ENCODE results near the gene C13orf46.

The C13orf46 gene

GRCh38 chr13:113936166-113936965 is 37.5 kb downstream of the C13orf46 start:
- no peak for DNase-seq

DNA sequence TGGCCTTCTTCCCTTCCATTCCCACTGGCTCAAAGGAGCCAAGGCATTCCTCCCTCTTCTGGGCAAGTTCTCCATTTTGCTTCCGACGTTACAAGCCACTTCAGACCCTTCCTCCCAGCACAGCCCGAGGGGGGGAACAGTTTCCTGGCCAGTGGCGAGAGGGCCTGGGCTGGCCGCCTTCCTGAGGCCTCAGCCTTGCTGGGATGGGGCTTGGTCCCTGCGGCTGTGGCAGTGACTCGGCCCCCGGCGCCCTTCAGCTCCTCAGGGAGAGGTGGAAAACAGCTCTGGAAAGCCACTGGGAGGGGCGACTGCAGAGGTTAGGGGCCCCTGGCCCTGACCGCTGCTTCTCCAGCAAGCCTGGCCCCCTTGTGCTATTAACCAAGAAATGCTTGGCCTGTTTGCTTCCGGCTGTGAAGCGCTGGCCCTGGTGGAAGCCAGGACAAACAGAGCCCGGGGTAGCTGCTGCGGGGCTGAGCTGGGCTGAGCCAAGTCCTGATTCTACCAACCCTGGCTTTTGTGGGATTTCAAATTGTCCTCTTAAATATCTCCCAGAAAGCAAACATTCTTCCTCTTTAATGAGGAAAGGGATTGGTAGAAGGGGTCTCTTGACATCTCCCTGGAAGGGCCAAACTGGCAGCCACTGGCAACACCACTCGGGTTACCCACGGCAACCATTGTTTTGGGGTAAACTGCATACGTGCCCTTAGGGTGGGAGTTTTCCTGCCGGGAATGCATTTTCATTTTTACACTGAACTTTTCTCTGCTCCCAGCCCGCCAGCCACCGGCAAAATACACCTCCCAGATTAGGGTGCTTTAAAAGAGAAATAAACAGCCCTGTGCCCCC is 38.7 kb downstream of the C13orf46 start:
- DNase-seq, result no peak

- DNase-seq, result no peak
These were observed 39.3 kb downstream of the C13orf46 start for GRCh38 chr13:113934576-113934975.

GRCh38 chr13:113933901-113934300 is 40.0 kb downstream of the C13orf46 start:
- no peak for DNase-seq

DNA sequence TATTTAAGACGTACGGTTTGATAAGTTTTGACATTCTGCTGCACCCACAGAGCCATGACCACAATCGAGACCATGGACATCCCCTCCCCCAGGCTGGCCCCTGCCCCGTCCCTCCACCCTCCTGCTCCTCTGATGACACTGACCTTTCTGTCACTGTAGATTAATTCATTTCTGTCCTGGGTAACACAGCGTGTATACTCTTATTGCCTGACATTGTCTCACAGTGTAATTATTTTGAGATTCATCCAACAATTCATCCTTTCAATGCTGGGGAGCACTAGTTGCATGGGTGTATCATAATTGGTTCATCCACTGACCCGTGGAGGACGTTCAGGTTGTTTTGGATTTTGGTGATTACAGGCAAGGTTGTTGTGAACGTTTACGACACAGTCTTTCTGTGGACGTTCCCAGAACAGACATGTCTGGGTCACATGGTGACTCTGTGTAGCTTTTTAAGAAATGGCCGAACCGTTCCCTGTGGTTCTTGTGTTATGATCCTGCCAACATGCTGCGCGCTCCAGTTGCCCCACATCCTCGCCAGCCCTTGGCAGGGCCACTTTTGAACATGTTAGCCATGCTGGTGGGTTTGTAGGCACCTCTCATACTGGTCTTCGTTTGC is 41.9 kb downstream of the C13orf46 start:
- no peak for DNase-seq

GRCh38 chr13:113930671-113931637 is 42.9 kb downstream of the C13orf46 start:
- no peak for DNase-seq

GRCh38 chr13:113929628-113930615 is 44.0 kb downstream of the C13orf46 start:
- no peak for DNase-seq

DNA sequence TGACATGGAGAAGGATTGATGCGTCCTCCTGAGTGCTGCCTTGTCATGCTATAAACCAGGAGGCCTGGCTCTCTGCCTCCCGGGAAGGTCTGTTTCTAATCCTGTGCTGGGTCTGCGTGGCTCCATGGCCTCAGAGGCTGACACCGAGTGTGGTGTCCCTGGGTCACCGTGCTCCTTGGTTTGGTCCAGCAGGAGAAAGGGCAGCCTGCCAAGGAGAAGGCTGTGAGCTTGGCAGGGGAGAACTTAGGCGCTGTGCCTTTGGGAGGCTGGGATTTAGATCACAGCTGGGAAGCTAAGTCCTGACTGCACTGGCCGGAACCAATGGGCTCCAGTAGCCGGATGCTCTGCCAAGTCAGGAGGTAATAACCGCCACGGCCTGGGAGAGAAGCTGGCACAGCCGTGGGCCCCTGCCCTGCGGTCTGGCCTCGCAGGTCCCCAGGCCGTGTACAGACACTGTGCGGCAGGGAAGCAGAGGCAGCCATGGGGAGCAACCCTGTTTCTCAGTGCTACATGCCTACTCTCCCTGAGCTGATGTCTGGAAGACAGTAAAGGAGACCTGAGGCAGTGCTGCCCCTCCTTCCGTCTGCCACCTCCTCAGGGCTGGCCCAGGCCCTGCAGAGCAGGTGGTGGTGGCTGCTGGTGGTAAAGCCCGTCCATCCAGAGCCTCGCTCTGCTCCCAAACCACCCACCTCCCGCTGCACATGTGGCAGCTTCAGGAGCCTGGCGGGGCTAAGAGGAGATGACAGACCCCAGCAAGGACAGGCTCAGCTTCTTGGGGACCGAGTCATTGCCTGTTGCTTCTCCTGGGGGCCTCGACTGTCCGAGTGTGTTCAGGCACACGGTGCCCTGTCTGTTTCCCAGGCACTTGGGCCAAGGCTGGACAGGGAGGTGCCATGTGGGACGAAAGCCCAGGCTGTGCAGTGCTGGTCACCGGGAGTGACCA is 44.9 kb downstream of the C13orf46 start:
- no peak for DNase-seq

DNA sequence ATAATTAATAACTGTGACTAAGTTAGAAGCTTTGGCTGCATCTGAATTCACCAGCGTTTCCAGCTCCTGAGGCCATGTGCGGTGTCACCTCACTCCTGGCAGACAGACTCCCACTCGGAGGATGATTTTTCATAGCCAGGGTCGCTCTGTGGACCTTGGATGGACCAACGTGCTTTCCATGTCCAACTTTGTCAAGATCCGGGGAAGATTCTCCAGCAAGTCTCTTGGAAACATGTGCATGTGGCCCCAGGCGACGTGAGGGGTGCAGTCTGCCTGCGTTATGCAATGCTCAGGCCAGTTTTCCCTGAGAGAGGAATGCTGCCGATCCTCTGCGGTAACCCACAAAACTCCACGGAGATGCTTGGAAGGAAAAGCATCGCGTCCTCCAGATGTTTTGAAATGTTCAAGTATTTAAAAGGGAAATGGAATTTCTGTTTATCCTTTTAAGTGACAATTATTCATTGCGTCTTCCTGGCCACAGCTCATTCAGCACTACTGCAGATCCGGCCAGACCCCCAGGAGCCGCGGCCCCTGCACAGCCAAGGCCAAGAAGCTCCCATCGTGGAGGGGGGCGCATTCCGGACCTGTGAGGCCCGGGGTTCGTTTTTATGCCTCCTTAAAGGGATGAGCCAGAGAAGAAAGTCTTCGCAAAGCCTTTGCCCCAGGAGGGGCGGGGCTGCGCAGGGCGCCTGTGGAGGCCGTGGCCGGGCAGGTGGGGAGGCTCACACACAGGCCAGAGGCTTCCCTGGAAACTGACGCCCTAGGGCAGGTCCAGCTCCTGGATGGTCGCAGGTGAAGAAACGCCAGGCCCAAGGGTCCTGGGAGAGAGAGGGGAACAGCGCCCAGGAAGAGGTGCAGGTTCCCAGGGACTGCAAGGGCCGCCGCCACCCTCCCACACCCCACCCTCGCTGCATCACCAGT is 46.0 kb downstream of the C13orf46 start:
- no peak for DNase-seq

- no peak for DNase-seq
These were observed 46.8 kb downstream of the C13orf46 start for GRCh38 chr13:113926951-113927660.

DNA sequence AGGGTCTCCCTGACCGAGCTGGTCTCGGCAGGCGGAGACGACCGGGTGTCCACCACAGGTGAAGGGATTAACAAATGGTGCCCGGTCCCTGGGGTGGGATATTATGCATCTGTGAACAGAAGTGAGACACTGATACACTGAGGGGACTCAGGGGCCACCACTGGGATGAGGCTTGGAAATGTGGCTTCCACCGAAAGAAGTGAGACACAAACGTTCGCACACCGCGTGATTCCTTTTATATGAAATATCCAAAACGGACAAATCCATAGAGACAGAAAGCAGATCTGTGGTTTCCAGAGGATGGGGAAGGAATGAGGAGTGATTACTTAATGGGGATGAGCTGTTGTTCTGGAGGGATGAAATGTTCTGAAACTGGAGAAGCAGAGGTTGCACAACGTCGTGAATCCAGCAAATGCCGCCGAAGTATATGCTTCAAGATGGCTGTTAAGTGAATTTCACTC is 47.5 kb downstream of the C13orf46 start:
- no peak for DNase-seq

DNA sequence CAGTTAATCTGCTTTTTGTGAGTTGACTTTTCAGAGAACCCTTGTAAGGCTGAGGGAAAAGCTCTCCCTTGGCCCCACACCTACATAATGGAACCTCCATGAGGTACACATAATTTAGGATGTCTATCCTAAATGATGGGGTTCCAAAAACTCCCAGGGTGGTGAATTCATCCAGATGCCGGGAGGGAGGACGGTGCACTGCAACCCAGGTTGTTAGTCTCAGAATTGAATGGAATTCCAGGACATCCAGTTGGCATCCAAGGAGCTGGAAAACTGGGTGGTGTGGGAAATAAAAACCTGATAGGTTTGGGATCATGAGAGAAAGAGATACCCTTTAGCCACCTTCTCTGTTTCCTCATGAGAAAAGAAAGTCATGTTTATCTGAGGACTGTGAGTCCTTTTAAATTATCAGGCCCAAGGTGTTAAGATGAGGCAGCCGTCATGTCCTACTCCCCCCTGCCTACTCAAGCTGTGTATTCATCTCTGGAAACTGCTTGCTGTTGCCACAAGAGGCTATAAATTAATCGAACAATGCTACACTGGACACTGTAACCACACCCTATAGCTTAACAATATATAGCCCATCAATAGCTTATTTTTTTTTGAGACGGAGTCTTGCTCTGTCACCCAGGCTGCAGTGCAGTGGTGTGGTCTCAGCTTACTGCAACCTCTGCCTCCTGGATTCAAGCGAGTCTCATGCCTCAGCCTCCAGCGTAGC is 49.5 kb downstream of the C13orf46 start:
- DNase-seq, result no peak

DNA sequence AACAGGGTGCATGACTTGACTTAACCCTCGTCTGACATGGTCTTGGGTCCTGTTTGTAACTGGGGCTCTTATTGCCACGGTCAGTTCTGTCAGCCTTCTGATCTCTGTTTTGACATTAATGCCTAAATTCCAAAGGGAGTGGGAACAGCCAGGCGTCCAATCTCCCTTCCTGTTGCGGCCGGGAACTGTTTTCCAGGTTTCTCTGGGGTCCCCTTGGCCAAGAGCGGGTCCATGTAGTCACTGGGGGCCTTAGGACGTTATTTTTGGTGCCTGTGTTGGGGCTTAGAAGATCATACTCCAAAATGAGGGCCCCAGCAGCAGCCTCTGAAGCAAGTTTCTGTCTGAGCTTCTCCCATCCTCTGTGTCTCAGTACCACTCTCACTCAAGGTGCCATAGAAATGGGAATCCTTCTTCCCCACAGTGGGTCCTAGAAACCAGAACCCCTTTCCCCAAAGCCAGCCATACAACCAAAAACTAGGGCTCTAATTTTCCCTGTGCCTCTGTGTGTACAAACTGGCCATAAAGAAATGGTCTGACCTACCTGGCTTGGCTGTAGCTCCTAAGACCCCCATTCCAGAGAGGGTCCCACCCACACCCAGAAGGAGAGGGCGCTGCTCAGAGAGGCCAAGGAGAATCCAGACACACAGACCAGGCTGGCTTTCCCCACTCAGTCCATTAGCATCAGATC is 50.4 kb downstream of the C13orf46 start:
- no peak for DNase-seq

GRCh38 chr13:113922412-113923118 is 51.3 kb downstream of the C13orf46 start:
- DNase-seq, result no peak

DNA sequence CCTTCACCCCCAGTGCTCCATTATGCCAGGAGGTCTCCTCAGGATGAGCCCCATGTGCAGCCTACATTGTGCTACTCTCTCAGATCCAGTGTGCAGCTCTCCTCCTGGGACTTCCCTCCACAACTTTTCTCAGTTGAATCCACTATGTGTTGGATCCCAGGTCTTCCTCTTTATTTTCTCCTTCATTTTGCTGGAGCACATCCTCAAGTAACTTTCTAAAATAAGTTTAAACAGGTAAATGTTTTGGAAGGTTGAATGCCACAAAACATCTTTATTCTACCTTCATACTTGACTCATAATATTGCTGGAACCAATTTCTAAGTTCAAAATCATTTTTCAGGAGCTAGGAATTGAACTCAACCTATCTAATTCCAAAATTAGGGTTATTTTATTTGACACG is 52.1 kb downstream of the C13orf46 start:
- DNase-seq, result no peak
